ENCODE measurements around the gene SCP2.

Gene SCP2

GRCh38 chr1:53023546-53023945 lies 96.5 kb downstream of the SCP2 start:
- no peak for ATAC-seq
- TF ChIP-seq GLIS3 (CRISPR knock-in tag; IDR thresholded peaks at IDR 0.05) = no peak
- no peak for TF ChIP-seq ZNF8 (CRISPR knock-in tag; IDR thresholded peaks at IDR 0.05)
- no peak for TF ChIP-seq SNAI2 (CRISPR knock-in tag; IDR thresholded peaks at IDR 0.05)
- TF ChIP-seq ARNTL (CRISPR knock-in tag; IDR thresholded peaks at IDR 0.05; ENCODE audit: borderline replicate concordance, low read depth) = no peak
- no peak for TF ChIP-seq ZFP30 (CRISPR knock-in tag; IDR thresholded peaks at IDR 0.05)
- no peak for TF ChIP-seq TCF4 (CRISPR knock-in tag; IDR thresholded peaks at IDR 0.05; ENCODE audit: borderline replicate concordance)
- no peak for TF ChIP-seq RARB (CRISPR knock-in tag; IDR thresholded peaks at IDR 0.05)
- no peak for TF ChIP-seq BACH2 (CRISPR knock-in tag; IDR thresholded peaks at IDR 0.05; ENCODE audit: borderline replicate concordance)
- TF ChIP-seq ESRRG (CRISPR knock-in tag; IDR thresholded peaks at IDR 0.05) = no peak
- TF ChIP-seq ISL1 (CRISPR knock-in tag; IDR thresholded peaks at IDR 0.05) = no peak
- no peak for TF ChIP-seq TSHZ2 (CRISPR knock-in tag; IDR thresholded peaks at IDR 0.05)
- no peak for TF ChIP-seq PATZ1 (CRISPR knock-in tag; IDR thresholded peaks at IDR 0.05; ENCODE audit: borderline replicate concordance)
- TF ChIP-seq ZNF565 (CRISPR knock-in tag; conservative IDR thresholded peaks at IDR 0.05; ENCODE audit: low read depth) = no peak
- TF ChIP-seq CSDC2 (CRISPR knock-in tag; IDR thresholded peaks at IDR 0.05) = no peak
- TF ChIP-seq PPARA (CRISPR knock-in tag; IDR thresholded peaks at IDR 0.05; ENCODE audit: borderline replicate concordance) = no peak
- no peak for TF ChIP-seq TOX (CRISPR knock-in tag; IDR thresholded peaks at IDR 0.05; ENCODE audit: borderline replicate concordance)
- TF ChIP-seq ZC3H10 (CRISPR knock-in tag; IDR thresholded peaks at IDR 0.05) = no peak
- TF ChIP-seq ZFP3 (CRISPR knock-in tag; IDR thresholded peaks at IDR 0.05) = no peak
- TF ChIP-seq OSR1 (CRISPR knock-in tag; IDR thresholded peaks at IDR 0.05) = no peak
- TF ChIP-seq POU6F1 (CRISPR knock-in tag; IDR thresholded peaks at IDR 0.05; ENCODE audit: borderline replicate concordance, low read depth) = no peak

GRCh38 chr1:53024117-53024516 lies 97.0 kb downstream of the SCP2 start:
- no peak for ATAC-seq
- TF ChIP-seq TCF4 (CRISPR knock-in tag; IDR thresholded peaks at IDR 0.05; ENCODE audit: borderline replicate concordance) = no peak
- no peak for TF ChIP-seq CSRNP3 (CRISPR knock-in tag; IDR thresholded peaks at IDR 0.05)
- TF ChIP-seq ZFP3 (CRISPR knock-in tag; IDR thresholded peaks at IDR 0.05) = no peak
- no peak for TF ChIP-seq TOX (CRISPR knock-in tag; IDR thresholded peaks at IDR 0.05; ENCODE audit: borderline replicate concordance)
- TF ChIP-seq ARNTL (CRISPR knock-in tag; IDR thresholded peaks at IDR 0.05; ENCODE audit: borderline replicate concordance, low read depth) = no peak
- TF ChIP-seq ZNF70 (CRISPR knock-in tag; IDR thresholded peaks at IDR 0.05) = no peak
- TF ChIP-seq POU6F1 (CRISPR knock-in tag; IDR thresholded peaks at IDR 0.05; ENCODE audit: borderline replicate concordance, low read depth) = no peak
- no peak for TF ChIP-seq ISL1 (CRISPR knock-in tag; IDR thresholded peaks at IDR 0.05)

All from SK-N-SH treated with all-trans-retinoic acid at 6 μM for 48 hours (cell line).